GM21576 (cell line): ENCODE results near the gene ALG2.

Experiments
- ATAC-seq: cut with Tn5 transposase; IDR thresholded peaks from one replicate; pipeline ENCODE4 v1.9.1; 2021; ENCODE audit warnings: mild to moderate bottlenecking, moderate library complexity; ENCODE audit not compliant: unreplicated experiment

Gene ALG2, protein sequence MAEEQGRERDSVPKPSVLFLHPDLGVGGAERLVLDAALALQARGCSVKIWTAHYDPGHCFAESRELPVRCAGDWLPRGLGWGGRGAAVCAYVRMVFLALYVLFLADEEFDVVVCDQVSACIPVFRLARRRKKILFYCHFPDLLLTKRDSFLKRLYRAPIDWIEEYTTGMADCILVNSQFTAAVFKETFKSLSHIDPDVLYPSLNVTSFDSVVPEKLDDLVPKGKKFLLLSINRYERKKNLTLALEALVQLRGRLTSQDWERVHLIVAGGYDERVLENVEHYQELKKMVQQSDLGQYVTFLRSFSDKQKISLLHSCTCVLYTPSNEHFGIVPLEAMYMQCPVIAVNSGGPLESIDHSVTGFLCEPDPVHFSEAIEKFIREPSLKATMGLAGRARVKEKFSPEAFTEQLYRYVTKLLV

DNA sequence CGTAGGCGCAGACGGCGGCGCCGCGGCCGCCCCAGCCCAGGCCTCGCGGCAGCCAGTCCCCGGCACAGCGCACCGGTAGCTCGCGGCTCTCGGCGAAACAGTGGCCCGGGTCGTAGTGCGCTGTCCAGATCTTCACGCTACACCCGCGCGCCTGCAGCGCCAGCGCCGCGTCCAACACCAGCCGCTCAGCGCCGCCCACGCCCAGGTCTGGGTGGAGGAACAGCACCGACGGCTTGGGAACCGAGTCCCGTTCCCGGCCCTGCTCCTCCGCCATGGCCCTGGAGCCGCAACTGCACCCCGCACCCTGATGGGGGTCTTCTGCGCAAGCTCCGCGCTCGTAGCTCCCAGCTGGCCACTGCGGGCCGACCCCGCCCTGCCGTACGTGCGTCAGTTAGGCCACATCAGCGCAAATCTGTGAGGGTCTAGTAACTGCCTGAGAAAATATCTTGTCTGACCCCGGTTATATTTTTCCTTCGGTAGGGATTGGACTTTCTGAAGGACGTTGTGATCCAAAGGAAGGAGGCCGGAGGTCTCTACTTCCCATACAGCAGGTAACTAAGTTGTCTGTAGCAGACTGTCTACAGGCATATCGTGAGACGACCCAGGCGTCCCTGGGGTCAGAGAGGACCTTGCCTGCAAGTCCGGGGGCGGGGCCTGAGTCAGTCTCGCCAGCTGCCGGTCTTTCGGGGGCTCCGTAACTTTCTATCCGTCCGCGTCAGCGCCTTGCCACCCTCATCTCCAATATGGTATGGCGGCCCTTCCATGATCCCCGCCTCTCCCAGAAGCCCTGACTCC is at the start of gene ALG2, which contains the start of gene SEC61B:
TSS of gene ALG2 (minus strand) at position 322 of the 795 bp plus-strand sequence. CDS start at position 274, 48 bp downstream.
TSS of gene SEC61B (plus strand) at position 662 of the 795 bp plus-strand sequence. CDS start at position 744, 82 bp downstream.
- ATAC-seq = peak; percentile 92

DNA sequence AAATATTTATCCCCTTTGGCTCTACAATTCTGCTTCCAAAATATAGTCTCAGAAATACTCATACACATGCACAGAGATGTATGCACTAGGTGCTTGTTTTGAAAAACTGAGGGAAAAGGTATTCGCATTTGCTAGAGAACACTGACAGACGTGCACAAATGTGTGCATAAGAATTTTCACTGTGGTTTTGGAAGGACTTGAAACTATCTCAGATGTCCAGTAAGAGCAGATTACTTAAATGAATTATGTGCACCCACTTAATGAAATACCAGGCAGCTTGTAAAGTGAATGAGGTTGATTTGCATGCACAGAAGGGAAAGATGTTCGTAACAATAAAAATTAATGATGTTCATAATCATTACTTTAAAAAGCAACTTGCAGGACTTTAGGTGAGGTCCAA is 48.7 kb upstream of the ALG2 start:
- ATAC-seq = no peak

DNA sequence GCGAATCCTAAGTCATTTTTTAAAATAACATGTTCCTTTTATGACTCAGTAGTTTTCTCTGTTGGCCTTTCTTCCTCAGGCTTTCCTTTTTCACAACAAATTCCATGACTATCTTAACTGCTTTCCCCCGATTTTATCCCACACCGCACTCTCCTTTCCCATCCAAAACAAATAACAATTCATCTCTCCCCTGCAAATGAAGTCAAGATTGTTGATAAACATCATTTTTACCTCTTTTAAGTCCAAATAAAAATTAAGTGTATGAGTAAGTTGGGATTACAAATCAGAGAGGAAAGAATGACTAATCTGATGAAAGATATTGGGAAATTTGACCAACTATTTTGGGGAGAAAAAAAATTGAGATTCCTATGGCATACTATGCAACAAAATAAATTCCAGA is 47.7 kb upstream of the ALG2 start:
- ATAC-seq = no peak

DNA sequence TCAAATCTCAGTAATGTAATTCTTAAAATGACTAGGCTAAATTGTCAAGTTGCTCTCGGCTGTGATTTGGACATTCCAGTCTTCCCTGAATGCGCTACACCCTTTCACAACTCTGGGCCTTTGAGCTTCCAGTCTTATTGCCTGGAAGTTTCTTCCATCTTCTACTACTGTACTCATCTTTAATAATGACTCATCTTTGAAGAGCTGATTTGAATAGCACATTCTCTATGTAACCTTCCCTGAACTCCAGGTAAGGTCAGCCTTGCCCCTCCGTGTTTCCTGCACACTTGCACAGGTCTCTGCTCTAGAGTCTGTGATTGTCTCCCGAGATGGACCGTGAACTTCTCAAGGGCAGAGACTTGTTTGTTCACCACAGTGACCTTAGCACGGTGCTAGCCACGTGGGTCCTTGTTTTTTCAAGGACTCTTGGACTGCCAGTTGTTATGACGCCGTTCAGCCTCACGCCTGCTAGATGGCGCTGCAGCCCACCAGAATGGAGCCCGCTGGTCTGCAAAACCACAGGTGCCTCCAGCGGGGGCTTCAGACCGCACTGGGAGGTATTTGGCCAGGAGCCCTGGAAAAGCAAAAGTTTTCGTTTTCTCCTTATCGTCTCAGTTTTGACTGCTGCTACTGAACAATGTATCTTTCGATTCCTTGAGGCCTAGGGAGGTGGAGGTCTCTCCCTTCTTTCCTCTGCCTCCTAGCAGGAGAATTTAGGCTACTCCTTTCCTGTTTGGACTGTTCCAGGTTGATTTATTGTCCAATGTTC is 44.7 kb upstream of the ALG2 start:
- peak; percentile 66 for ATAC-seq

DNA sequence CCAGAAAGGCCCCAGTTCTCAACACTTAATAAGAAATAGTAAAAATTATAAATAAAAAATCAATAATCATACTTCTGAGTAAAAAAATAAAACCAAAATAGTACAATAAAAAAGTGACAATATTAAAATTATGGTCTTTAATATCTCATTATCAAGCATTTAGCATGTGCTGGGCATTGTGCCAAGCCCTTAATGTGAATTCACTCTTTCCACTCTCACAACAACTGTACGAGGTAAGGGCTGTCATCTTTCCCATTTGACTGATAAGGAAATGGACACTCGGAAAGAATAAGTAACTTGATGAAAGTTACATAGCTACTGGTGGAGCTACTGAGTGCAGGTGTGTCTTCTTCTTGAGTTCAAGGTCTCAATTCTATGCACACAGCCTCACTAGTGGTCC is 43.9 kb upstream of the ALG2 start:
- no peak for ATAC-seq

DNA sequence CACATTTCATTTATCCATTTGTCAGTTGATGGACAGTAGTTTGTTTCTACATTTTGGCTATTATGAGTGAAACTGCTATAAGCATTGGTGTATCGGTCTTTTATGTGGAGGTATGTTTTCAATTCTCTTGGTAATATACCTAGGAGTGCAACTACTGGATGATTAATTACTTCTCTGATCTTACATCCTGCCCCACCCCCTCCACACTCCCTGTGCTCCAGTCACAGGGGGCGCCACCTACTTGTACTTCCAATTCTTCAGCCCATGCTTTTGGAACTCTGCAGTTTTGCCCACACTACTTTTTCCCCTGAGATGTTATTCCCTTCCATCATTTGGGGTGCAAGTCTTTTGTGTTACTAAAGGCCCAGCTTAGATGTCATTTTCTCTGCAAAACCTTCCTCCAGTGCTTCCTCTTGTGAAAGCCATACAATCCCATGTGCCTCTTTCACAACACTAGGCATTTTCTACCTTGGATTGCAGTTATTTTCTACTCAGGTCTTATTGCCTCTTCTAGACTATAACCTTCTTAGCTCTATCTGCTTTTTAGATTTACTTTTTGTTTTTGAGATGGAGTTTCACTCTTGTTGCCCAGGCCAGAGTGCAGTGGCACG is 42.4 kb upstream of the ALG2 start:
- ATAC-seq = no peak

DNA sequence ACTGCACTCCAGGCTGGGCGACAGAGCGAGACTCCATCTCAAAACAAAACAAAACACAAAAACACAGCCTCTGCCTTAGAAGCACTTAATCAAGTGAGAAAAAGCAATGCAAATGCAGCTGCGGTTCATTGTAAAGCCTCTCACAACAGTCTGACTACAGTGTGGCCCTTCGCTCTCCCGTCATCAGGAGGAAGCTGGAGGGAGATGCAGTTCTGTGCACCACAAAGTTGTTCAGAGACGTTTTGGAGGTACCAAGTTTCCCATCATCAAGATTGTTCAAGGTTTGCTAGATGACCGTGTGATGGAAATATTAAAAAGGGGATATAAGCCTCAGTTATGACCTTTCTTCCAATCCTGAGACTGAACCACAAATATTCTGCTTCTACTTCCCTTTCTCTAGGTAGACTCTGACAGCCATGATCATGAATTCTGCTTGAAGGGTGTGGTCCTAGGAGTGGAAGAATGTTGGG is 41.2 kb upstream of the ALG2 start:
- ATAC-seq = peak; percentile 39

DNA sequence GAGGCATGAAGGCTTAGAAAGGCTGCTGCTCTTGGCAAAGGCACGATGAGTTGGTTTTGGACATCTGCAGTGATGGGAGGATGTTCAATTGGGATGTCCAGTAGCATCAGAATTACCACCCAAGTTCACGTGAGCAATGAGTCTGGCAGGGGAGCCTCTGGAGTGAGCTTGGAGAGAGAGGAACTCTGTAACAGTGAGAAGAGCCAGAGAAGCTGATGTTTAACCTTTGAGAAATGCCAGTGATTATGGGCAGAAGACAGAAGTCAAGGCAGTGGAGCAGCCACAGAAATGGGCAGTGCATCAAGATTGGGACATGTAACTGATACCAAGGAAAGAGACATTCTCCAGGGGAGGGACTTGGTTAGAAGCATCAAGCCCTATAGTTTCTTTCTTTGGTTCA is 40.2 kb upstream of the ALG2 start:
- ATAC-seq = no peak

DNA sequence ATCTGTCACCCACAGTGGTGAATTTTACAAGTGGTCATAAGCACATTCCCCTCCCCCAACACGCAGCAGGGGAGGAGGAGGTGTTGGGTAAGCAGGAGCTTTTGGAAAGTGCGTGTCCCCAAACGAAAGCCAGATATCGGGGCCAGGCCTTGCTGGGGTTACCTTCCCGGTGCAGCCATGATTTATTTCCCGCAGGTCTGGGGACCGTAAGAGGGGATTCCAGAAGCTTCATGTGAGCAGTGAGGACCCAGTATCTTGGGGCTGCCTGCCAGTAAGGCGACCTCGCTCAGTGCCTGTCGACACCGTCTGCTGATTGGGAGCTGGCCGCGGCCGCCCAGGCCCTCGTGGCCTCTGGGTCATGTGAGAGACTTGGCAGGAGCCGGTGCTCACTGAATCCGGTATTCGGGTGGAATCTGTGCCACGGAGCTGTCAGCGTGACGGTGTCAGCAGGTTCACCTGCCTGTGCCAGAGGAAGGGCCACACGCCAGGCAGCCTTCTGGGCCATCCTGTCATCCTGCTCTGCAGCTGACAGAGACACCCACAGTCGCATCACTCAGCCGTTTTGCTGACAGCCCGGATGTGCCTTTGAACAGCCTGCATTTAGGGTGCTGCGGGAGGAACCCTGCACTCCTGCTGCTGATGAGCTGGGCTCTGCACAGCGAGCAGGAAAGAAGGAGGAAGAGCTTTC is 37.6 kb upstream of the ALG2 start:
- no peak for ATAC-seq

DNA sequence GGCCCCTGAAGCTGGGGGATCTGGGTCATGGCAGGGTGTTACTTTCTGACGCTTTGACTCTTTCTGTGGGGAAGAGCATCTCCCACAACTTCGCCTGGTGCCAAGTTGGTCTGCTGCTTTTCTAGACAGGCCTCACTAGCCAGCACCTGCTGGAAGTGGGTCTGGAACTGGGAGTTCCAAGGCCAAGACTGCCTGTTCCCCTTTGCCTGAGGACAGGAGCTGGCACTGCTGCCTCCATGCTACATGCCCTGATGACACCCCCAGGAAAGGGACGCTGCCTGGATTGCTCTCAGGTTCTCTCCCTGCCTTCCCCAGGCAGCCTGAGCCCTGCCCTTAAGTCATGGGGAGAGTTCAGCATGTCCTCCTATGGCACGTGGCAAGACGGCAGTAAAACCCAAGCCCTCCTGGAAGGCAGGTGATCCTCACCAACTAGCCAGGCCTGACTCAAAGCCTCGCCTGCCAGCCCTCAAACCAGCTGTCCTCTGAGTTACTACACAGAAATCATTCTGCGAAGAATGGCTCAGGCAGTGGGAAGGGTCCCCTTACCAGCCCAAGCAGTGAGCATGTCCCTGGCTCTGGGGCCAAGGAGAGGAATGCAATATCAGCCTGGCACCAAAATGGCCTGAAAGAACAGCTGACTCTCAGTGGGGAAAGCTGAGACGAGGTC is 36.1 kb upstream of the ALG2 start:
- no peak for ATAC-seq

DNA sequence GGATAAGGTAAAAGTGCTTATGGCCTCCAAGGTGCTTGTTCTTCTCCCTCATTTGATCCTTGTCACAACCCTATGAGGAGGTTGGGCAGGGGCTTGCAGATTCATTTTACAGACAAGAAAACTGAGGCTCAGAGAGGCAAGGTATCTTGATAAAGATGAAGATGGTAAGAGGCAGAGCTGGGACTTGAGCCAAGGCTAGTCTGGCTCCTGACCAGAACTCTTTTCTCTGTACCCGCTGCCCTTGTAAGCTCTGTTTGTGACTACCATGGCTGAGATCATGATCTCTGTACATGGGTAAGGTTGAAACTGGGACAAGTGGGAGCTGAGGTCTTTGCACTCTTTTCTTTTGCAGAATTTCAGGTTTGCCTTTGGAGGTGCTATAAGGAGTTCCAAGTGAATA is 33.9 kb upstream of the ALG2 start:
- no peak for ATAC-seq

DNA sequence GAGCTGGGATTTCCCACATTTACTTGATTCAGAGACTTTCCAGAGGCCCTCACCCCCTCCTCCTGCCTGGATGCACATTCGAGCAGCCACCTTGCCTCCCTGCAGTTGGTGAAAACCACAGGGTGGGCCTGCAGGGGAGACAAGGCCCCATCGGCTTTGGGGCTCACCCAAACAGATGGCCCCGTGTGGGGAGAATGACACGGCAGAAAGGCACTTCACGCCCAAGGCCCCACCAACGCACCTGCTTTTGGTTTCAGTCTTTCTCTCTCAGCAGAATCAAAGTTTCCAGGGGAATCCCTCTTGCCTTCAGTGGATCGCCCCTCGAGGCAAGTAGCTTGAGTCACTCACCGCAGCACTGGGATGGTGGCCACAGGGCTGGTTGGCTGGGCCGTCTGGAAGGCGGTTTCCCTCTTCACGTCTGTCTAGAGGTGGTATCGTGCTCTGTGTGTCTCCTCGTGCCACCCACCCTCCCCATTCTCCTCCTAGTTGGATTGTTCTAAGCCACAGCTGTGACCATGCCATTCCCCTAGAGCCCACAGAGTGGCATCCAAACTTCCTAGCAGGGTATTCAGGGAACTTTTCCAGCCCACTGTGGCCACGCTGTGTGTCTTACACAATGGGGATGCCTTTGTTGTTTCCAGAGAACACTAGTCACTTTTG is 32.2 kb upstream of the ALG2 start:
- peak; percentile 86 for ATAC-seq

DNA sequence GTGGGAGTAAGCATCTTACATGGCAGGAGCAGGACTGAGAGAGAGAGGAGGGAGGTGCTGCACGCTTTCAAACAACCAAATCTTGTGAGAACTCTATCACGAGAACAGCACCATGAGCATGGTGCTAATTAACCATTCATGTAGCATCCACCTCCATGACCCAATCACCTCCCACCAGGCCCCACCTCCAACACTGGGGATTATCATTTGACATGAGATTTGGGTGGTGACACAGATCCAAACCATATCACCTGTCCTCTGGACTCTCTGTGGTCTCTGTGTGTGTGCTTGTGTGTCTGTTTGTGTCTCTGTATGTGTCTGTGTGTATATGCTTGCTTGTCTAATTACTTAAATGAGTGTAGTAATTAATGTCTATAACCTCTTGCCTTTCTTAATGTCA is 31.4 kb upstream of the ALG2 start:
- peak; percentile 27 for ATAC-seq

DNA sequence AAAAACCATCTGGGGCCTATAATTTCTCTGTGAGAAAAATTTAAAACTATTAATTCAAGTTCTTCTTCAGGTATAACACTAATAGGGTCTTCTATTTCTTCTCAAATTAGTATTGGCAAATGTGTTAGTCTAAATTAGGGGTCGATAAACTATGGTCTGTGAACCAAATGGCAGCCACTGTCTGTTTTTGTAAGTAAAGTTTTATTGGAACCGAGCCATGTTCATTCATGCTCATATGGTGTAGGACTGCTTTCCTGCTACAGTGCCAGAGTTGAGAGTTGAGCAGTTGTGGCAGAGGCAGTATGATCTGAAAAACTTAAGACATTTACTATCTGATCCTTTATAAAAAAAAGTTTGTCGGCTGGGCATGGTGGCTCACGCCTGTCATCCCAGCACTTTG is 29.4 kb upstream of the ALG2 start:
- no peak for ATAC-seq

DNA sequence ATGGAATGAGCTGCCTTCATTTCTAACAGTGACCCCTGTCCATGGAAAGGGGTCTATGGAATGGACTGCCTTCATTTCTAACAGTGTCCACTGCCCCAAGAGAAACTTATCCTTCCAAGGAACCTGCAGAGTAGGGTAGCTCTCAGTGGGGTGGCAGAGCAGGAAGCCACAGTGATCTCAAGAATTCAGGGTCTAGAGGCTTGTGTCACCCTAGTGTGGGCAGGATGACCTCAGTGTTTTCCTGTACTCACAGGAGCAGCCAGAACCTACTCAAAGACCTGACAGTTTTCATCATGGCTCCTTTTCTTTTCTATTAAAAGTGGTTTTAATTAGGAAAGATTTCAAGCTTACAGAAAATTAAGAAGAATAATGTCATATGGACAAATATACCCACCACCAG is 27.9 kb upstream of the ALG2 start:
- no peak for ATAC-seq

DNA sequence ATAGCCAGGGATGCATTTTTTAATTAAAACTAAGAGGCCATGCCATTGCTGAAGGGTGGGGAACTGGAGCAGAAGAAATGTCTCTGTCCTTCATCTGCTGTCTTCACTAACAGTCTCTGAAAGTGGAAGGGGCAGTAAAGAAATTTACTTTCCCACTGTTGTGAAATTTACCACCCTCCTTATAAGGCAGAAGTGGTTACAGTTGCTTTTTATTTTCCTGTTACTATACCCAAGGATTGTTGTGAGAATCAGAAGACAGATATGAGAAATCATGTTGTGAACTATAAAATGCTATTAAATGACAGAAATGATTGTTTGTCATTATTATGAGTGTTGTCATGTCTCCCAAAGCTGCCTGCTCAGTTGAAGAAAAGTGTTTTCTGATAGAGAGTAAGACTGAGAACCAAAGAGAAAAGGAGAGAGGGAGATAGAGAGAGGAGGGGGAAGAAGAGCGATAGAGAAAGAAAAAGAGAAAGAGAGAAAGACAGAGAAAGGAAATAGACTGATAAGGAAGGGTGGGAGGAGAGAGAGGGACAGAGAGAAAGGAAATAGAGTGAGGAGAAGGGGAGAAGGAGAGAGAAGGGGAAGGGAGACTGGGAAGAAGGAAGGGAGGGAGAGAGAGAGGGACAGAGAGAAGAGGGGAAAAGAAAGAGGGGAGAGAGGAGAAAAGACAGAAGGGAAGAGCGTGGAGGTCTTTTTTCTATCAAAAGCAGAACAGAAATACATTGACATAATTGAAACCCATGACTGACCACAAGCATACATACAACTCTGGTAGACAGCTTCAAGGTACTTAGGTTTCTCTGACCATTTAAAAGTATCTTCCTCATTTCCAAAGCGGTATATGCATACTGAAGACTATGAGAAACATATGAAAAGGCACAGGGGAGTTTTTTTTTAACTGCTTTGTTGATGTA is 22.9 kb upstream of the ALG2 start:
- ATAC-seq = peak; percentile 97

DNA sequence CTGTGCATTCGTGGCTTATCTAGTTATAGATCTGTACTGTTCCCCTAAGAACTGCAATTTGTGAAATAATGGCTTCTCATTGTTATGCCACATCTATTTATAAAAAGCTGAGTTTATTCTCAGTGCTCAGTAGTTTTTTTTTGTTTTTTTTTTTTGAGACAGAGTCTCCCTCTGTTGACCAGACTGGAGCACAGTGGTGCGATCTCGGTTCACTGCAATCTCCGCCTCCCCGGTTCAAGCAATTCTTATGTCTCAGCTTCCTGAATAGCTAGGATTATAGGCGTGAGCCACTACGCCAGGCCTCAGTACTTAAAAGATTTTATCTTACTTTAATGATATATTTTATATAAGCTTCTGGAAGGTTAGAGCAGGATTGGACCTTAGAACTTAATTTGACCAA is 19.4 kb upstream of the ALG2 start:
- ATAC-seq = no peak
